ENCODE measurements around the gene AGBL4. TPM values are rescaled to one million over a fixed set of nuclear protein-coding genes. Genes with fewer than 3 reads are reported as not detected.
A peak's percentile ranks its signal among the peaks of the same experiment; 100 is the strongest.
"Not testable (repeated sequence)": the region's sequence is repeated elsewhere in the genome, so short reads cannot be mapped to it uniquely, and the experiment has no call there.

Gene AGBL4
- total RNA-seq = not detected

- CTCF ChIA-PET = interaction anchor here (1.2 kb wide), 1 partner anchor 308 kb away, joined by 3 read pairs; no protein-coding TSS in a partner anchor
- intact Hi-C loops (cut with DNase I, micrococcal nuclease) = no loop called here
- H3K4me3 Mint-ChIP-seq = no peak within 1 kb of the TSS
Observed at GRCh38 chr1:50023292-50024159, at the start of gene AGBL4. Gene AGBL4 (minus strand): TSS chr1:50023954.

DNA sequence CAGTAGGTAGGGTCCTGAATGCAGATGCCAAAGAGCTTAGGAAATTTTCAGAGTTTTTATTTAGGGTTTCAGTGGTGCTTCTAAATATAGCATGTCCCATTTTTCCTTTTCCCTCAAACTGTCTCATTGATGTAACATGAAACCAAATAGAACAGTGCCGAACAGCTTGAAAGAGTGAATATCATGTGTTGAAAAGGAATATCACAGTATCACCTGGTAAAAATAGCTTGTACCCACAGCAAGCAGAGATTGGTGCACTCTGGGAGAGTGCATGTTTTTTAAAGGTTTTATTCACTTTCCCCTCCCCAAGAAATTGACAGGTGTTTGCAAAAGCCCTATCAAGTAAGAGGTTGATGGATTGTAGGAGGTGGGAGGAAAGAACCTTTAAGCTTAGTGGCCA, 43.1 kb upstream of the AGBL4 start:
- H3K9me3 Mint-ChIP-seq (ENCODE audit: low read depth) = no peaks in the 10 kb centered on the region
- POLR2A ChIA-PET = no interaction called here
- H3K27me3 Mint-ChIP-seq = no peaks in the 10 kb centered on the region
- intact Hi-C loops (cut with DNase I, micrococcal nuclease) = no loop called here
- H3K4me3 Mint-ChIP-seq = no peak overlapping the region
- CTCF ChIA-PET = interaction anchor here (0.7 kb wide), 1 partner anchor 267 kb away, joined by 3 read pairs; no protein-coding TSS in a partner anchor
- H3K36me3 Mint-ChIP-seq (ENCODE audit: low read depth) = no peaks in the 10 kb centered on the region
- H3K27ac Mint-ChIP-seq = no peak overlapping the region
- no peak for DNase-seq
- ATAC-seq = no peak
- H3K4me1 Mint-ChIP-seq = no peaks in the 10 kb centered on the region

More at GRCh38 chr1:50023292-50024159, at the start of gene AGBL4:
- ATAC-seq = peak; percentile 58
- Mint-ChIP-seq H3K27ac (no peak within 1 kb of the TSS), H3K36me3 (ENCODE audit: low read depth) (peaks cover 3% of the 10 kb centered on the region), H3K27me3 (peaks cover 26% of the 10 kb centered on the region), H3K9me3 (ENCODE audit: low read depth) (peaks cover 3% of the 10 kb centered on the region), H3K4me1 (peaks cover 5% of the 10 kb centered on the region)
- peak; percentile 18 for DNase-seq
- POLR2A ChIA-PET = no interaction called here

- no peak for DNase-seq
- no peak overlapping the region for H3K4me3 Mint-ChIP-seq
- ChIA-PET CTCF (no interaction called here), POLR2A (no interaction called here)
- no peak overlapping the region for H3K27ac Mint-ChIP-seq
- no peaks in the 10 kb centered on the region for H3K4me1 Mint-ChIP-seq
- peaks cover 2% of the 10 kb centered on the region for H3K27me3 Mint-ChIP-seq
- H3K9me3 Mint-ChIP-seq (ENCODE audit: low read depth) = no peaks in the 10 kb centered on the region
- H3K36me3 Mint-ChIP-seq (ENCODE audit: low read depth) = no peaks in the 10 kb centered on the region
- intact Hi-C loops (cut with DNase I, micrococcal nuclease) = no loop called here
- no peak for ATAC-seq
Observed at GRCh38 chr1:50060279-50060678, 36.5 kb upstream of the AGBL4 start.

GRCh38 chr1:50048791-50049190, 25.0 kb upstream of the AGBL4 start:
- DNase-seq (no peak), ATAC-seq (no peak)
- POLR2A ChIA-PET = no interaction called here
- H3K36me3 Mint-ChIP-seq (ENCODE audit: low read depth) = no peaks in the 10 kb centered on the region
- H3K4me1 Mint-ChIP-seq = peaks cover 3% of the 10 kb centered on the region
- CTCF ChIA-PET = interaction anchor here (0.9 kb wide), 1 partner anchor 12 kb away, joined by 3 read pairs; no protein-coding TSS in a partner anchor
- intact Hi-C loops (cut with DNase I, micrococcal nuclease) = no loop called here
- H3K9me3 Mint-ChIP-seq (ENCODE audit: low read depth) = no peaks in the 10 kb centered on the region
- peaks cover 21% of the 10 kb centered on the region for H3K27me3 Mint-ChIP-seq
- no peak overlapping the region for H3K27ac Mint-ChIP-seq
- no peak overlapping the region for H3K4me3 Mint-ChIP-seq

DNA sequence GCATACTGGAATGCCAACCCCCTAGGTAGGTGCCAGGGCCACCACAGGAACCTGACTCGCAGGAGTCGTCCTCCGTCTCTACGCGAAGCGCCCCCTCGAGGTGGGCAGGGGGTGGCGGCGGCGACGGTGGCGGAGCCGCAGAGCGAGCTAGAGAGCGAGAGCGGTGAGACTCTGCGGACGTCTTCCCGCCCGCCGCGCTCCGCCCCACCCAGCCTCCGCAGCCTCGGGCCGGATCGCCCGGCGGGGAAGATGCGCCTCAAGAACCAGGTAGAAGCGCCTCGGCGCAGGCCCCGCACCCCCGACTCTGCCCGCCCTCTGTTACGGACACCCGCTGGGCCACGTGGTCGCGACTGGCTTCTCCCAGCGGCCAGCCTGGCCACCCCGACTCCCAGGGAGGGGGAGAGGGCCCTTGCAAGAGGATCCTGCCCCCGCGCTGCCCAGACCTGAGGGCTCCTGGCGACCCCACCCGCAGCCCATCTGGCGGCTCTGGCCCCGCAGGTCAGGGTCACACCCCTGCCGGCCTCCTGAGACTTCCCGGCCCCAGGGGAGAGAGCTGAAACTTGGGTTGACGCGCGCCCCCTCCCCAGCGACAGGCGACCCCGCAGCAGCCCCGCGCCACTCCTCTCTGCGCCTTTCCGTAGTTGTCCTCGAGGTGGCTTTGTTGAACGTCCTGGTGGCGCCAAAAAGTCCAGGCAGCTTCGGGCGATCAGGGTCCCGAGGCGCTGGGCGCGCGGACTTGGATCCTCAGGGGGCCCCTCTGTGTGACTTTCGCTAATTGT, 24.4 kb upstream of the AGBL4 start:
- intact Hi-C loops (cut with DNase I, micrococcal nuclease) = no loop called here
- H3K4me3 Mint-ChIP-seq = no peak overlapping the region
- DNase-seq = peak; percentile 49
- no peaks in the 10 kb centered on the region for H3K9me3 Mint-ChIP-seq (ENCODE audit: low read depth)
- H3K27ac Mint-ChIP-seq = no peak overlapping the region
- peaks cover 21% of the 10 kb centered on the region for H3K27me3 Mint-ChIP-seq
- ATAC-seq = peak; percentile 39
- H3K36me3 Mint-ChIP-seq (ENCODE audit: low read depth) = no peaks in the 10 kb centered on the region
- POLR2A ChIA-PET = no interaction called here
- H3K4me1 Mint-ChIP-seq = peaks cover 3% of the 10 kb centered on the region
- CTCF ChIA-PET = interaction anchor here (0.6 kb wide), 1 partner anchor 12 kb away, joined by 3 read pairs; no protein-coding TSS in a partner anchor

DNA sequence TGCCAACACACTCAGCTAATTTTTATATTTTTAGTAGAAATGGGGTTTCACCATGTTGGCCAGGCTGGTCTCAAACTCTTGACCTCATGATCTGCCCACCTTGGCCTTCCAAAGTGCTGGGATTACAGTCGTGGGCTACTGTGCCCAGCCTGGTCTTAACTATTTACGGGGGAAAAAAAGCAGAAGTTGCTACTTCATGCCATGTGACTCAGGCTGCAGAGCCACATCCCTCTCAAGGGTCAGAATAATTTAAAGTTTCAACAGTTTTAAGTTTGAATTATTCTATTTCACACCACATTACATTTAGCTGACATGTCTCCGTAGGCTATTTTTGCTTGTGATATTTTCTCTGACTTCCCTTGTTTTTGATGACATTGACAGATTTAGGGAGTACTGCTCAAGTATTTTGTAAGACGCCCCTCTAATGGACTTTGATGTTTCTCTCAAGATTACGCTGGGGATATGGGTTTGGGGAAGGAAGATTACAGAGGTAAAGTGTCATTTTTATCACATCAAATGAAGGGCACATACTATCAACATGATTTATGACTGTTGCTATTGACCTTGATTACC, 14.6 kb upstream of the AGBL4 start:
- POLR2A ChIA-PET = no interaction called here
- peaks cover 11% of the 10 kb centered on the region for H3K27me3 Mint-ChIP-seq

DNA sequence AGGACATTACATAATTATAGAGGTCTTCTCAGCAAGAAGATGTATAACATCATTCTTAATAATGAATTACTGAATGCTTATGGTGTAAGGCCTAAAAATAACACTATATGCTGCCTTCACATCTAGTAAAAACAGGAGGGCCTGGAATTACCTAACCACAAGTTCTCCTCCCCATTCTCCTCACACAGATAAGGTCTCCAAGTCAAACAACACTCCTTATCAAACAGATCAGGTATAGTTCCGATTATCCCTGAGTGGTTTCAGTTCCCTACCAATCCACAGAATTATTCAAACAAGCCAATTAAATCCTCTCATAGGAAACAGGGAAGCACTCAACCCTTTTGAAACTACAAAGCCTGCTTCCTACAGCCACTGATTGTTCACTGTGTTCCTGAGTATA, 4.0 kb upstream of the AGBL4 start:
- intact Hi-C loops (cut with DNase I, micrococcal nuclease) = no loop called here
- peaks cover 3% of the 10 kb centered on the region for H3K36me3 Mint-ChIP-seq (ENCODE audit: low read depth)
- ATAC-seq (no peak), DNase-seq (no peak)
- ChIA-PET CTCF (no interaction called here), POLR2A (no interaction called here)
- peaks cover 5% of the 10 kb centered on the region for H3K4me1 Mint-ChIP-seq
- peaks cover 26% of the 10 kb centered on the region for H3K27me3 Mint-ChIP-seq
- no peak overlapping the region for H3K4me3 Mint-ChIP-seq
- H3K9me3 Mint-ChIP-seq (ENCODE audit: low read depth) = peaks cover 3% of the 10 kb centered on the region
- H3K27ac Mint-ChIP-seq = no peak overlapping the region

More for the DNA sequence above, 14.6 kb upstream of the AGBL4 start:
- Mint-ChIP-seq H3K4me1 (no peaks in the 10 kb centered on the region), H3K4me3 (no peak overlapping the region), H3K27ac (no peak overlapping the region), H3K9me3 (ENCODE audit: low read depth) (no peaks in the 10 kb centered on the region), H3K36me3 (ENCODE audit: low read depth) (no peaks in the 10 kb centered on the region)
- CTCF ChIA-PET = no interaction called here
- ATAC-seq (no peak), DNase-seq (no peak)
- intact Hi-C loops (cut with DNase I, micrococcal nuclease) = no loop called here

DNA sequence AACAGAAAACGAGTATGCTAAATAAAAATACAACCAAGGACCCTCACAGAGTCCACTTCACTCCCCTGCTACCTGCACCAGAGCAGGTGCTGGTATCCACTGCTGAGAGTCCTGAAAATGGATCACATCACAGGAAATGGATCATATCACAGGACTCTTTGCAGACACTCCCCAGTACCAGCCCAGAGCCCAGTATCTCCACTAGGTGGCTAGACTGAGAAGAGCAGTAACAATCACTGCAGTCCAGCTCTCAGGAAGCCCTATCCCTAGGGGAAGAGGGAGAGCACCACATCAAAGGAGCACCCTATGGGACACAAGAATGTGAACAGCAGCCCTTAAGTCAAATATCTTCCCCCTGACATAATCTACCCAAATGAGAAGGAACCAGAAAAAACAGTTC, 28.0 kb downstream of the AGBL4 start:
- Mint-ChIP-seq H3K9me3 (ENCODE audit: low read depth) (peaks cover 17% of the 10 kb centered on the region), H3K27ac (no peak overlapping the region), H3K36me3 (ENCODE audit: low read depth) (no peaks in the 10 kb centered on the region), H3K27me3 (peaks cover 8% of the 10 kb centered on the region), H3K4me1 (no peaks in the 10 kb centered on the region), H3K4me3 (no peak overlapping the region)
- intact Hi-C loops (cut with DNase I, micrococcal nuclease) = no loop called here
- CTCF ChIA-PET = interaction anchor here (0.6 kb wide), 1 partner anchor 881 kb away, joined by 3 read pairs; no protein-coding TSS in a partner anchor
- DNase-seq (no peak), ATAC-seq (no peak)
- POLR2A ChIA-PET = no interaction called here

DNA sequence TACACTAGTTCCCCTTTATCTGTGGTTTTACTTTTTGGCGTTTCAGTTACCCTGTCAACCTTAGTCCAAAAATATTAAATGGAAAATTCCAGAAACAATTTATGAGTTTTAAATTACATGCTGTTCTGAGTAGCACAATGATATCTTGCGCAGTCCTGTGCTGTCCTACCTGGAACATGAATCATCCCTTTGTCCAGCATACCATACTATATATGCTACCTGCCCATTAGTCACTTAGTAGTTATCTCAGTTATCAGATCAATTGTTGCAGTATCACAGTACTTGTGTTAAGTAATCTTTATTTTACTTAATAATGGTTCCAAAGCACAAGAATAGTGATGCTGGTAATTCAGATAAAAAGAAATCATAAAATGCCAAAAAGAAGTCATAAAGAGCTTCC, 52.7 kb downstream of the AGBL4 start:
- H3K36me3 Mint-ChIP-seq (ENCODE audit: low read depth) = no peaks in the 10 kb centered on the region
- CTCF ChIA-PET = interaction anchor here (0.6 kb wide), 1 partner anchor 23 kb away, joined by 3 read pairs; no protein-coding TSS in a partner anchor
- no peak overlapping the region for H3K27ac Mint-ChIP-seq
- no peaks in the 10 kb centered on the region for H3K9me3 Mint-ChIP-seq (ENCODE audit: low read depth)
- ATAC-seq (no peak), DNase-seq (no peak)
- peaks cover 2% of the 10 kb centered on the region for H3K27me3 Mint-ChIP-seq
- no peak overlapping the region for H3K4me3 Mint-ChIP-seq
- POLR2A ChIA-PET = no interaction called here
- intact Hi-C loops (cut with DNase I, micrococcal nuclease) = no loop called here
- H3K4me1 Mint-ChIP-seq = no peaks in the 10 kb centered on the region

DNA sequence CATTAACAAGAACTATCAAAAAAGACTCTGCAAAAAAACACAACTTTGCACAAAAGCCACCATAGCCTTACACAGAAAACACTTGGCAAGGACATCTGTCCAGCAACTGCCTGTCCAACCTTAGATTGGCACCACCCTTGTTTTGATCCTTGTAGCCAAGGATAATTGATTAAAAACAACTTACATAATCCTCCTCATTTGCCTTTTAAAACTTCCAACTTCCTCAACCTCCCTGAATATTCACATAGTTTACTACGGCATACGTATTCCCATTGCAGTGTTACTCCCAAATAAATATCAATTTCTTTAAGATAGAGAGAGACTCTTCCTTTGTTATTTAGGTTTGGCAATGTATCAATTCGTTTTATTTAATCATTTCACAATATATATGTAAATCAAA, 72.4 kb downstream of the AGBL4 start:
- ATAC-seq (no peak), DNase-seq (no peak)
- no peaks in the 10 kb centered on the region for H3K4me1 Mint-ChIP-seq
- H3K4me3 Mint-ChIP-seq = no peak overlapping the region
- ChIA-PET POLR2A (no interaction called here), CTCF (no interaction called here)
- intact Hi-C loops (cut with DNase I, micrococcal nuclease) = no loop called here
- no peak overlapping the region for H3K27ac Mint-ChIP-seq
- H3K36me3 Mint-ChIP-seq (ENCODE audit: low read depth) = no peaks in the 10 kb centered on the region
- no peaks in the 10 kb centered on the region for H3K27me3 Mint-ChIP-seq
- H3K9me3 Mint-ChIP-seq (ENCODE audit: low read depth) = no peaks in the 10 kb centered on the region

DNA sequence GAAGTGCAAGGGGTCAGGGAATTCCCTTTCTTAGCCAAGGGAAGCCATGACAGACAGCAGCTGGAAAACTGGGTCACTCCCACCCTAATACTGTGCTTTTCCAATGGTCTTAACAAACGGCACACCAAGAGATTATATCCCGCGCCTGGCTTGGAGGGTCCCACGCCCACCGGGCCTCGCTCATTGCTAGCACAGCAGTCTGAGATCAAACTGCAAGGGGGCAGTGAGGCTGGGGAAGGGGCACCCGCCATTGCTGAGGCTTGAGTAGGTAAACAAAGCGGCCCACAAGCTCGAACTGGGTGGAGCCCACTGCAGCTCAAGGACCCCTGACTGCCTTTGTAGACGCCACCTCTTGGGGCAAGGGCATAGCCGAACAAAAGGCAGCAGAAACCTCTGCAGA, 108.5 kb downstream of the AGBL4 start:
- H3K36me3 Mint-ChIP-seq (ENCODE audit: low read depth); ATAC-seq; H3K27me3 Mint-ChIP-seq; H3K4me3 Mint-ChIP-seq; H3K27ac Mint-ChIP-seq; CTCF ChIA-PET; H3K4me1 Mint-ChIP-seq; DNase-seq; intact Hi-C loops (cut with DNase I, micrococcal nuclease); POLR2A ChIA-PET: not testable (repeated sequence)
- H3K9me3 Mint-ChIP-seq (ENCODE audit: low read depth) = peaks cover 13% of the 10 kb centered on the region

Measured in activated CD4-positive, alpha-beta T cell treated with anti-CD3 and anti-CD28 coated beads for 36 hours (primary cell).